HEK293 (cell line): ENCODE data around the gene PSAPL1.

Experiments
- CTCF ChIA-PET: fragments of 350-600 bp; formaldehyde crosslinking; extraction: SDS; loops from one replicate; lab custom pipeline; 2021; ENCODE audit warnings: antibody characterized with exemption; lab: Yijun Ruan, JAX
- POLR2A ChIA-PET: fragments of 300-600 bp; formaldehyde crosslinking; extraction: SDS; loops from one replicate; lab custom pipeline; 2020; ENCODE audit warnings: antibody characterized with exemption, inconsistent platforms; lab: Yijun Ruan, JAX
- H3K27ac ChIP-seq: fragments of 200-500 bp; sonication (Bioruptor generic); 2 replicates; pipeline ENCODE4 v1.5.1; 2014; ENCODE audit warnings: low read depth, low read length, control low read depth, inconsistent platforms; ENCODE audit errors: extremely low read depth
- H3K36me3 ChIP-seq, 2 experiments: fragments of 200-500 bp in 1 of 2; sonication (Bioruptor generic) in 1 of 2; 1 replicate in 1 of 2; 2 replicates in 1 of 2; pipeline ENCODE4 v1.5.1; 2014 to 2017; ENCODE audit warnings: inconsistent platforms in 2 of 2, low read length in 2 of 2; ENCODE audit not compliant: control insufficient read depth in 2 of 2, insufficient read depth in 1 of 2
- H3K4me1 ChIP-seq: fragments of 200-500 bp; sonication (Bioruptor generic); 2 replicates; pipeline ENCODE4 v1.5.1; 2014; ENCODE audit warnings: mild to moderate bottlenecking, low read length, inconsistent platforms; ENCODE audit not compliant: control insufficient read depth, insufficient read depth
- H3K4me3 ChIP-seq: 2 replicates; pipeline ENCODE4 v1.5.1; 2011; ENCODE audit warnings: low read depth, mild to moderate bottlenecking, control low read depth, low read length, moderate library complexity
- H3K9me3 ChIP-seq: fragments of 200-500 bp; sonication (Bioruptor generic); 2 replicates; pipeline ENCODE4 v1.5.1; 2014; ENCODE audit warnings: low read depth, low read length, inconsistent platforms; ENCODE audit not compliant: control insufficient read depth, insufficient read depth
- BCL11A ChIP-seq: fragments of 450-650 bp; formaldehyde crosslinking; IDR thresholded peaks from 2 replicates; pipeline ENCODE4 v1.5.1; 2016; ENCODE audit warnings: low read depth, missing biosample characterization, missing genetic modification characterization
- EGR2 ChIP-seq: fragments of 450-650 bp; formaldehyde crosslinking; IDR thresholded peaks from 2 replicates; pipeline ENCODE4 v1.5.1; 2016; ENCODE audit warnings: low read depth, missing biosample characterization, missing genetic modification characterization
- PRDM1 ChIP-seq: fragments of 450-650 bp; formaldehyde crosslinking; IDR thresholded peaks from 2 replicates; pipeline ENCODE4; 2016; ENCODE audit warnings: missing biosample characterization, missing genetic modification characterization
- SCRT1 ChIP-seq: fragments of 450-650 bp; formaldehyde crosslinking; IDR thresholded peaks from 2 replicates; pipeline ENCODE4 v1.5.1; 2016; ENCODE audit warnings: missing biosample characterization, missing genetic modification characterization, borderline replicate concordance
- SP3 ChIP-seq: fragments of 450-650 bp; formaldehyde crosslinking; IDR thresholded peaks from 2 replicates; pipeline ENCODE4 v1.5.1; 2016; ENCODE audit warnings: missing biosample characterization, missing genetic modification characterization
- ZFP37 ChIP-seq: fragments of 450-650 bp; formaldehyde crosslinking; IDR thresholded peaks from 2 replicates; pipeline ENCODE4 v1.5.1; 2016; ENCODE audit warnings: missing biosample characterization, missing genetic modification characterization
- ZNF132 ChIP-seq: fragments of 450-650 bp; formaldehyde crosslinking; IDR thresholded peaks from 2 replicates; pipeline ENCODE4 v1.5.1; 2017; ENCODE audit warnings: missing biosample characterization, missing genetic modification characterization, borderline replicate concordance
- ZNF157 ChIP-seq: fragments of 450-650 bp; formaldehyde crosslinking; IDR thresholded peaks from 2 replicates; pipeline ENCODE4 v1.5.1; 2016; ENCODE audit warnings: missing biosample characterization, missing genetic modification characterization
- ZNF16 ChIP-seq: fragments of 450-650 bp; formaldehyde crosslinking; IDR thresholded peaks from 2 replicates; pipeline ENCODE4 v1.5.1; 2016; ENCODE audit warnings: low read depth, missing biosample characterization, missing genetic modification characterization
- ZNF324 ChIP-seq: fragments of 450-650 bp; formaldehyde crosslinking; IDR thresholded peaks from 2 replicates; pipeline ENCODE4 v1.5.1; 2016; ENCODE audit warnings: missing biosample characterization, missing genetic modification characterization
- ZNF416 ChIP-seq: fragments of 450-650 bp; formaldehyde crosslinking; IDR thresholded peaks from 2 replicates; pipeline ENCODE4 v1.5.1; 2016; ENCODE audit warnings: missing biosample characterization, missing genetic modification characterization
- ZNF513 ChIP-seq: fragments of 450-650 bp; IDR thresholded peaks from 2 replicates; pipeline ENCODE4 v1.5.1; 2018; ENCODE audit warnings: missing biosample characterization, missing genetic modification characterization
- ZNF529 ChIP-seq: fragments of 450-650 bp; formaldehyde crosslinking; IDR thresholded peaks from 2 replicates; pipeline ENCODE4 v1.5.1; 2017; ENCODE audit warnings: missing genetic modification characterization, missing biosample characterization; ENCODE audit not compliant: insufficient replicate concordance
- ZNF544 ChIP-seq: fragments of 450-650 bp; formaldehyde crosslinking; IDR thresholded peaks from 2 replicates; pipeline ENCODE4 v1.5.0; 2017; ENCODE audit warnings: missing biosample characterization, missing genetic modification characterization
- ZNF561 ChIP-seq: fragments of 450-650 bp; IDR thresholded peaks from 2 replicates; pipeline ENCODE4 v1.5.1; 2018; ENCODE audit warnings: missing biosample characterization, missing genetic modification characterization, borderline replicate concordance
- ZNF626 ChIP-seq: fragments of 450-650 bp; sonication (Bioruptor Pico); formaldehyde crosslinking; IDR thresholded peaks from 2 replicates; pipeline ENCODE4 v1.5.1; 2018; ENCODE audit warnings: missing biosample characterization, missing genetic modification characterization, inconsistent platforms
- ZNF654 ChIP-seq: fragments of 450-650 bp; formaldehyde crosslinking; IDR thresholded peaks from 2 replicates; pipeline ENCODE4 v1.5.1; 2016; ENCODE audit warnings: low read depth, missing biosample characterization, missing genetic modification characterization
- TF ChIP-seq, protein P1 (sequence below): fragments of 450-650 bp; formaldehyde crosslinking; IDR thresholded peaks from 2 replicates; pipeline ENCODE4 v1.5.1; 2017; ENCODE audit warnings: missing biosample characterization, missing genetic modification characterization
- TF ChIP-seq, protein P2 (sequence below): fragments of 450-650 bp; formaldehyde crosslinking; IDR thresholded peaks from 2 replicates; pipeline ENCODE4 v1.5.1; 2017; ENCODE audit warnings: missing biosample characterization, missing genetic modification characterization

Gene PSAPL1

GRCh38 chr4:7469023-7469422, 34.3 kb upstream of the PSAPL1 start:
- Histone ChIP-seq H3K4me3 (no peak overlapping the region), H3K9me3 (no peaks in the 10 kb centered on the region), H3K27ac (no peak overlapping the region), H3K36me3 (no peaks in the 10 kb centered on the region), H3K4me1 (no peaks in the 10 kb centered on the region)
- TF ChIP-seq ZNF561 (tag by site-specific recombination), result no peak
- TF ChIP-seq ZNF513 (tag by site-specific recombination), result peak; percentile 77
- CTCF ChIA-PET, result no interaction called here
- POLR2A ChIA-PET, result no interaction called here

- TF ChIP-seq ZNF157 (tag by site-specific recombination), result no peak
- TF ChIP-seq PRDM1 (tag by site-specific recombination), result no peak
- H3K9me3 ChIP-seq, result no peaks in the 10 kb centered on the region
- H3K27ac ChIP-seq, result no peak overlapping the region
- H3K36me3 ChIP-seq, result no peaks in the 10 kb centered on the region
- H3K4me1 ChIP-seq, result no peaks in the 10 kb centered on the region
- no peak overlapping the region for H3K4me3 ChIP-seq
- ChIA-PET CTCF (no interaction called here), POLR2A (no interaction called here)
Measured at GRCh38 chr4:7467471-7467870, 32.7 kb upstream of the PSAPL1 start.

DNA sequence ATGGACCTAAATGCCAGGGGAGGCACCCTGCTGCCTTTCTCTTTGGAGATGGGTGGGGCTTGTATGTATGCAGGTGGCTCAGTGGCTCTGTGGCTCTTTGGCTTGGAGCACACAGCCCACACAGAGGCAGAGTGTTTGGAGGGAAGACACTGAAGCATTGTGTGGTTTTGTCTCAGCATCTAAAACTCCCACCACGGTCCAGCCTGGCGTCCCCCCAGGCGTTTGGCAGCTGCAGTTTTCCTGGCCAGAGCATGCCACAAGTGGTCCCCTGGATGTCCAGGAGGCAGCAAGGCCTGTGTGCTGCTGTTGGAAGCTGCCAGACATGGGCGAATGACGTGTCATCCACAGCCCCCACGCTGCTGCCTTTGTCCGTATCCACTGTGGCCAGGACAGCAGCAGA, 32.2 kb upstream of the PSAPL1 start:
- no peak overlapping the region for H3K4me3 ChIP-seq
- no peak overlapping the region for H3K27ac ChIP-seq
- TF ChIP-seq ZNF626 (tag by site-specific recombination), result no peak
- TF ChIP-seq ZNF654 (tag by site-specific recombination), result no peak
- no peak for TF ChIP-seq ZNF416 (tag by site-specific recombination)
- no peak for TF ChIP-seq BCL11A
- TF ChIP-seq, protein P1, sequence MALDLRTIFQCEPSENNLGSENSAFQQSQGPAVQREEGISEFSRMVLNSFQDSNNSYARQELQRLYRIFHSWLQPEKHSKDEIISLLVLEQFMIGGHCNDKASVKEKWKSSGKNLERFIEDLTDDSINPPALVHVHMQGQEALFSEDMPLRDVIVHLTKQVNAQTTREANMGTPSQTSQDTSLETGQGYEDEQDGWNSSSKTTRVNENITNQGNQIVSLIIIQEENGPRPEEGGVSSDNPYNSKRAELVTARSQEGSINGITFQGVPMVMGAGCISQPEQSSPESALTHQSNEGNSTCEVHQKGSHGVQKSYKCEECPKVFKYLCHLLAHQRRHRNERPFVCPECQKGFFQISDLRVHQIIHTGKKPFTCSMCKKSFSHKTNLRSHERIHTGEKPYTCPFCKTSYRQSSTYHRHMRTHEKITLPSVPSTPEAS, result no peak
- TF ChIP-seq ZNF324 (tag by site-specific recombination), result no peak
- TF ChIP-seq PRDM1 (tag by site-specific recombination), result no peak
- TF ChIP-seq SP3 (tag by site-specific recombination), result no peak
- TF ChIP-seq SCRT1 (tag by site-specific recombination), result no peak
- TF ChIP-seq, protein P2, sequence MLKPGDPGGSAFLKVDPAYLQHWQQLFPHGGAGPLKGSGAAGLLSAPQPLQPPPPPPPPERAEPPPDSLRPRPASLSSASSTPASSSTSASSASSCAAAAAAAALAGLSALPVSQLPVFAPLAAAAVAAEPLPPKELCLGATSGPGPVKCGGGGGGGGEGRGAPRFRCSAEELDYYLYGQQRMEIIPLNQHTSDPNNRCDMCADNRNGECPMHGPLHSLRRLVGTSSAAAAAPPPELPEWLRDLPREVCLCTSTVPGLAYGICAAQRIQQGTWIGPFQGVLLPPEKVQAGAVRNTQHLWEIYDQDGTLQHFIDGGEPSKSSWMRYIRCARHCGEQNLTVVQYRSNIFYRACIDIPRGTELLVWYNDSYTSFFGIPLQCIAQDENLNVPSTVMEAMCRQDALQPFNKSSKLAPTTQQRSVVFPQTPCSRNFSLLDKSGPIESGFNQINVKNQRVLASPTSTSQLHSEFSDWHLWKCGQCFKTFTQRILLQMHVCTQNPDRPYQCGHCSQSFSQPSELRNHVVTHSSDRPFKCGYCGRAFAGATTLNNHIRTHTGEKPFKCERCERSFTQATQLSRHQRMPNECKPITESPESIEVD, result no peak
- TF ChIP-seq ZNF544 (tag by site-specific recombination), result no peak
- TF ChIP-seq ZNF132 (tag by site-specific recombination), result no peak
- no peak for TF ChIP-seq ZNF16 (tag by site-specific recombination)
- TF ChIP-seq EGR2 (tag by site-specific recombination), result no peak
- TF ChIP-seq ZNF529 (tag by site-specific recombination), result no peak
- no peak for TF ChIP-seq ZFP37 (tag by site-specific recombination)
- TF ChIP-seq, all 188 proteins: peak for 0
- no peaks in the 10 kb centered on the region for H3K36me3 ChIP-seq
- H3K4me1 ChIP-seq, result no peaks in the 10 kb centered on the region
- ChIA-PET POLR2A (no interaction called here), CTCF (no interaction called here)
- H3K9me3 ChIP-seq, result no peaks in the 10 kb centered on the region
